CD4-positive, alpha-beta T cell treated with Interleukin-6 at 100 ng/mL for 8 hours (primary cell): Measurements from ENCODE around the gene JMJD8.

Source experiments
- DNase-seq: peaks from one replicate; pipeline ENCODE4 v3.0.0-alpha.2; 2020; ENCODE audit warnings: mixed read lengths, low spot score

The JMJD8 gene

DNA sequence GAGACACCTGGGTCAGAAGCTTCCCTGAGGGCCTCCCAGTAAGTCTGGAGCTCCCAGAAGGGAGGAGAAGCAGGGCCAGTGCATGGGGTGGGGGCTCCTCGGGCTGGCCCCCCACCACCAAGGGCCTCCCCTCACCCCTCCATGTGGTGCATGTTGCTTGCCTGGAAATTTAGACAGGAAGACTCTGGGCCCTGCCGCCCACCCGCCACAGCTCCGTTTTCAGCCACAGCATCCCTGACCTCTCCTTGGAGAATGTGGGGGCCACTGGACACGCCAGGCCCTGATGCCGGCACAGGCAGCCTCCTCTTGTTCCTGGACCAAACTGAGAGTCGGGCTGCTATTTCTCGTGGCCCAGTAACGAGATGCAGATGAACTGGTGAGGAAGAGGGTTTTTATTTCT, 45.3 kb downstream of the JMJD8 start:
- DNase-seq: no peak

GRCh38 chr16:638034-638543, 46.0 kb downstream of the JMJD8 start:
- no peak for DNase-seq

DNA sequence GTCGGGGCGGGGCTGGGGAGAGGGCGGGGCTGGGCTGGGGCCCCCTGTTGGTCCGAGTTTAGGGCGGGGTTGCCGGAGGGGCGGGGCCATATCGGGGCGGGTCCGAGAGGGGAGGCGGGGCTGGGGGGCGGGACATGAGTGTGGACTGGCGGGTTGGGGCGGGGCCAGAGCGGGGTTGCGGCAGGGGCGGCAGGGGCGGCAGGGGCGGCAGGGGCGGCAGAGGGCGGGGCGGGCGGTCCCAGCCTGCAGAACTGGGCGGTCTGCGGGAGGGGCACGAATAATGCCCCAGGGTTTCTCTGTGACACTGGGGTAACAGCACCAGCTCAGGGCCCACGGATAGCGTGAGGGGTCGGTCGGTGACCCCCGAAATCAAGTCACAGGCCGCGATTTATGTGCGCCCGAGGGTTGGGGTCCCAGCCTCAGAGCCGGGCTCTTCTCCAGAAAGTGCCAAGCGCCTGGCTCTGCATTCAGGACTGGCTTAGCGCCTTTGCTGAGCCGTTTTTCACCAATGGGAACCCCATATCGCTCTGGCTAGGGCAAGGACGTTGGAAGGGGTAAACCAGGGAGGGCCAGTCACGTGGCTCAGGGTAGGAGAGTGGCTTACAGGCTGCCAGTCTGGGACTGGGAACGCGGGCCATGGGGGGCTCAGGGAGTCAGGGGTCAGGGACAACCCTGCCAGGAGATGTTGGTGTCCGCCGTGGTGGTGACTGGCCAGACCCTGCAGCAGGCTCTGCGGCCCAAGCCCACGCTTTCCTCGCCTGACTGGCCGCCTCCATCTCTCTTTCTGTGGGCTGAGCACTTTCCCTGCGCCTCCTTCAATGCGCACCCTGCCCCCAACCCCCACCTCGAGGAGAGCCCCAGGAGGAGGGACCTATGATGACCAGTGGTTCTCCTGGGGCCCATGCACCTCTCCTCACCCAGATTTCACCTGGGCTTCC, 46.8 kb downstream of the JMJD8 start:
- peak; percentile 90 for DNase-seq

DNA sequence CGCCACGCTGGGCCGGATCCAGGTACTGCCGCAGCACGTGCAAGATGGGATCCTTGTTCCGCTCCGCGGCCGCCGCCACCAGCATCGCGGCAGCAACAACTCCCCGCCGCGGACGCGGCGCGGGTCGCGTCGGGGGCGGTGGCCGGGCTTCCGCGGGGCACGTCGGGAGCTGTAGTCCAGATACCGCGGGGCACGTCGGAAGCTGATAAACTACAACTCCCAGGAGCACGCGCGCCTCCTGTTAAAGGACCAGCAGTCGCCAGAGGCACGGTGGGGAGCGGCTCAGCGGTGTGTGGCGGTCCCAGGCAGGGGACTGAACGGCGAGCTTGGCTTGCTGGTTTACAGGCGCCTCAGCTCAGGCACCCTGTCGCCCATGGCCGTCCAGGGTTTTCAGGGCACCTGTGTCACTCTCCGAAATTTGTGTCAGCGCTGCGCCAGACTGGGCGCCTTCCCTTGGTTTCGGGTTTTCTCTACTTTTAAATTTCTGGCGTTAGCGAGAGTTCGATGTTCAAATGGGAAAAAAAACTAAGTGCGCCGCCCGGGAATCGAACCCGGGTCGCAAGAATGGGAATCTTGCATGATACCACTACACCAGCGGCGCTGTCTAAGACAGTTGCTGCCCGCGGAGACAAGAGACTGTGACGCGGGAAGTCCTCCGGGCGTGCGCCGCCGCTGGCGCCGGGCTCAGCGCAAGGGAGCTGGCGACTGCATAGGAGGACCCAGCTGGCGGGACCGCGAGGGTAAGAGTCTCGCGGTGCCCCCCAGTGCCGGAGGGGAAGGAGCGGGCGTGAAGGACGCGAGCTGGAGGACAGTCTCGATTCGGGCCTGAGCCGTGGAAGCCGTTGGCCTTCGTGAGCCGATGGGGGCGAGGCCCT, 47.7 kb downstream of the JMJD8 start, which contains the start of gene METTL26:
TSS of gene METTL26 (minus strand) at position 100 of the 875 bp plus-strand sequence. CDS start at position 85, 15 bp downstream.
- peak; percentile 94 for DNase-seq

DNA sequence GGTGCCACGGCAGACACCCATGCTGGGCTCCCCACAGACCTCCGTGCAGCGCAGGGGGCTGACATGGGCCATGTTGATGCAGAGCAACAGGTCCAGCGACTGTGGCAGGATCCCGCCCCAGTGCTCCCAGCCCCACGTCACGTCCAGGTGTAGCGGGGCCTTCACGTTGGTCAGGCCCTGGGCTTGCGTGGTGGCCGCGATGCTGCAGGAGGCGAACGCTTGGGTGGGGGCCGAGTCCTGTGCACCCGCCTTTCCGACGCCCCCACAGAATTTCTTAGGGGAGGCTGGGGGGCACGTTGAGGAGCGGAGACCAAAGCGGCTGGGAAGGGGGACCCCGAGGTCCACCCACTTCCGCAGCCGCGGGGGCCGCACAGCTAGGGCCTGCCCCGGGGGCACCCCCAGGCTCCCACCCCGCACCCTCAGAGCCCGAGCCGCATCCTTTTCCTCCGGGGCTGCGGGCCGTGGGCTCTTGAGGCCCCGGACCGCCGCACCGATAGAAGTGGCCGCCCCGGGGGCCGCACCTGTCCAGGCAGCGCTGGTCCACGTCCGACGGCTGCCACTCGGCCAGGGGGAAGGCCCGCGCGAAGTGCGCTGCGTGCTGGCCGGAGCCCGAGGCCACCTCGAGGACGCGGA, 48.4 kb downstream of the JMJD8 start:
- DNase-seq: no peak

- no peak for DNase-seq
Observed at GRCh38 chr16:634996-635395, 49.1 kb downstream of the JMJD8 start.

DNA sequence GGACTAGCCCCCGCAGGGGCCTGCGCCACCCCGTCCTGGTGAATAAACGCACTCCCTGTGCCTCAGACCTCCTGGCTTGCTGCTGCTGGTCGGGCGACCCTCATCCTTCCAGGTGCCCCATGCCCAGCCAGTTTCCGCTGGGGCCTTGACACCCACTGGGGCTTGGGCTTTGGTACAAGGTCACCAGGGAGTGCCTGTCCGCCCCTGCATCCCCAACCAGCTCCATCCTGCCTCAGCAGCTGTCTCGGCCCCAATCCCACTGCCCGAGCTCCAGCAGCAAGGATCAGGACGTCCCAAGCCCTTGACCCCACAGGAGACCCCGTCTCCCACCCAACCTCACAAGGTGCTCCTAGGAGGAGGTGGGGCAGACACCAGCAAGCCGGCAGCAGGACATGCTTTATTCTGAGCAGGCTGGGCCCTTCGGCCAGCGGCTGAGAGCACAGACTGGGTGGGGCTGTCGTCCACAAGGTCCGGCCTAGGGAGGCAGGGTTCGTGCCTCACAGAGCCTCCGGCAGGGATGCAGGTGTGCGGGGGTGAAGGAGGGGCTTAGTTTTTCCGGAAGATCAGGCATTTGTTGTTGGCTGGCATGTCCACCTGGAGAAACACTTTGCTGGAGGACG, 50.0 kb downstream of the JMJD8 start:
- no peak for DNase-seq

GRCh38 chr16:633336-634050, 50.6 kb downstream of the JMJD8 start:
- DNase-seq: no peak

GRCh38 chr16:632486-633335, 51.4 kb downstream of the JMJD8 start:
- DNase-seq: no peak

DNA sequence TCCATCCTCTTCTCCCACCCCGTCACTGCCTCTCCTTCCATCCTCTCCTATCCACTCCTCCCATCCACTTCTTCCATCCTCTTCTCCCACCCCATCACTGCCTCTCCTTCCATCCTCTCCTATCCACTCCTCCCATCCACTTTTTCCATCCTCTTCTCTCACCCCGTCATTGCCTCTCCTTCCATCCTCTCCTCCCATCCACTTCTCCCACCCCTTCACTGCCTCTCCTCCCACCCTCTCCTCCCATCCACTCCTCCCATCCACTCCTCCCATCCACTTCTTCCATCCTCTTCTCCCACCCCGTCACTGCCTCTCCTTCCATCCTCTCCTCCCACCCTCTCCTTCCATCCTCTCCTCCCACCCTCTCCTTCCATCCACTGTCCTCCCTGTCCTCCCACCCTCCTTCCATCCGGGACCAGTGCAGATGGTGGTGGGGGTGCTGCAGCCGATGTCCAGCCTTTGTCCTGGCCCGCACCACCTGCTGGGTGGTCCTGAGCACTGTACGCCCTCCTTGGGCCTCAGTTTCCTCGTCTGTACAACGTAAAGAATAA, 52.3 kb downstream of the JMJD8 start:
- no peak for DNase-seq
